ENCODE results near the gene GPR150. TPM values are rescaled to one million over a fixed set of nuclear protein-coding genes. Genes with fewer than 3 reads are reported as not detected.

GPR150 gene
- polyA plus RNA-seq, 1 donor (not counting 4 experiments of a cell fraction or from before 2014, with no cell fraction given), result 0.07 TPM

GRCh38 chr5:95613514-95613913 lies 6.4 kb upstream of the GPR150 start:
- Histone ChIP-seq H3K27ac (ENCODE audit: control insufficient read depth, insufficient read depth, low read length) (no peak overlapping the region), H3K9me3 (ENCODE audit: control insufficient read depth, low read depth, low read length) (no peaks in the 10 kb centered on the region), H3K27me3 (ENCODE audit: control insufficient read depth, extremely low read depth, insufficient read depth, low read length) (no peaks in the 10 kb centered on the region), H3K36me3 (ENCODE audit: control insufficient read depth in 2 of 2, extremely low read depth in 1 of 2, insufficient read depth in 2 of 2, low read length in 2 of 2) (no peaks in the 10 kb centered on the region), H3K9me1 (ENCODE audit: control insufficient read depth, extremely low read depth, insufficient read depth, low read length) (no peaks in the 10 kb centered on the region), H3K79me2 (ENCODE audit: control insufficient read depth, insufficient read depth, low read length) (no peaks in the 10 kb centered on the region), H3K4me2 (ENCODE audit: control insufficient read depth, extremely low read depth, insufficient read depth, low read depth, low read length) (no peak overlapping the region), H3K9ac (ENCODE audit: control insufficient read depth, extremely low read depth, insufficient read depth, low read length) (no peak overlapping the region), H2AFZ (ENCODE audit: control insufficient read depth, low read length) (no peak overlapping the region), H3K4me3 (ENCODE audit: control insufficient read depth in 2 of 3, extremely low read depth in 1 of 3, insufficient read depth in 2 of 3, low read depth in 1 of 3, low read length in 3 of 3) (no peak overlapping the region), H3K4me1 (ENCODE audit: control insufficient read depth, extremely low read depth, insufficient read depth, low read length) (peaks cover 16% of the 10 kb centered on the region), H4K20me1 (ENCODE audit: control insufficient read depth, extremely low read depth, insufficient read depth, low read length) (no peaks in the 10 kb centered on the region)
- FAIRE-seq (no peak), DNase-seq (ENCODE audit: low read depth, low spot score) (no peak)
- dilution Hi-C loops (cut with MboI; ENCODE audit: extremely low pct_ligation_motif_present, low sequenced_read_pairs), result no loop called here
- no peak for TF ChIP-seq EZH2 (IDR thresholded peaks at IDR 0.05; ENCODE audit: low read length)

GRCh38 chr5:95615164-95615467 lies 4.8 kb upstream of the GPR150 start:
- Histone ChIP-seq H3K4me3 (ENCODE audit: control insufficient read depth in 2 of 3, extremely low read depth in 1 of 3, insufficient read depth in 2 of 3, low read depth in 1 of 3, low read length in 3 of 3) (no peak overlapping the region), H3K27me3 (ENCODE audit: control insufficient read depth, extremely low read depth, insufficient read depth, low read length) (no peaks in the 10 kb centered on the region), H3K9ac (ENCODE audit: control insufficient read depth, extremely low read depth, insufficient read depth, low read length) (no peak overlapping the region), H3K4me2 (ENCODE audit: control insufficient read depth, extremely low read depth, insufficient read depth, low read depth, low read length) (no peak overlapping the region), H4K20me1 (ENCODE audit: control insufficient read depth, extremely low read depth, insufficient read depth, low read length) (no peaks in the 10 kb centered on the region), H3K9me1 (ENCODE audit: control insufficient read depth, extremely low read depth, insufficient read depth, low read length) (no peaks in the 10 kb centered on the region), H3K27ac (ENCODE audit: control insufficient read depth, insufficient read depth, low read length) (no peak overlapping the region), H3K79me2 (ENCODE audit: control insufficient read depth, insufficient read depth, low read length) (no peaks in the 10 kb centered on the region), H3K4me1 (ENCODE audit: control insufficient read depth, extremely low read depth, insufficient read depth, low read length) (peaks cover 23% of the 10 kb centered on the region), H3K9me3 (ENCODE audit: control insufficient read depth, low read depth, low read length) (no peaks in the 10 kb centered on the region), H3K36me3 (ENCODE audit: control insufficient read depth in 2 of 2, extremely low read depth in 1 of 2, insufficient read depth in 2 of 2, low read length in 2 of 2) (no peaks in the 10 kb centered on the region), H2AFZ (ENCODE audit: control insufficient read depth, low read length) (no peak overlapping the region)
- DNase-seq (ENCODE audit: low read depth, low spot score), result no peak
- dilution Hi-C loops (cut with MboI; ENCODE audit: extremely low pct_ligation_motif_present, low sequenced_read_pairs), result no loop called here
- FAIRE-seq, result no peak
- TF ChIP-seq CTCF (optimal IDR thresholded peaks at IDR 0.05 in 1 of 3, IDR thresholded peaks at IDR 0.05 in 1 of 3, conservative IDR thresholded peaks at IDR 0.05 in 1 of 3; ENCODE audit: extremely low read depth in 1 of 3, insufficient read depth in 2 of 3, low read length in 3 of 3) (no peak), EZH2 (IDR thresholded peaks at IDR 0.05; ENCODE audit: low read length) (no peak)

GRCh38 chr5:95617057-95617456 lies 2.8 kb upstream of the GPR150 start:
- Histone ChIP-seq H3K9me3 (ENCODE audit: control insufficient read depth, low read depth, low read length) (no peaks in the 10 kb centered on the region), H3K4me3 (ENCODE audit: control insufficient read depth in 2 of 3, extremely low read depth in 1 of 3, insufficient read depth in 2 of 3, low read depth in 1 of 3, low read length in 3 of 3) (peak overlapping the region in 2 of 3 experiments; percentile 31 to 52), H3K4me1 (ENCODE audit: control insufficient read depth, extremely low read depth, insufficient read depth, low read length) (peaks cover 28% of the 10 kb centered on the region), H3K79me2 (ENCODE audit: control insufficient read depth, insufficient read depth, low read length) (no peaks in the 10 kb centered on the region), H4K20me1 (ENCODE audit: control insufficient read depth, extremely low read depth, insufficient read depth, low read length) (no peaks in the 10 kb centered on the region), H3K4me2 (ENCODE audit: control insufficient read depth, extremely low read depth, insufficient read depth, low read depth, low read length) (peak overlapping the region; percentile 66), H3K36me3 (ENCODE audit: control insufficient read depth in 2 of 2, extremely low read depth in 1 of 2, insufficient read depth in 2 of 2, low read length in 2 of 2) (no peaks in the 10 kb centered on the region), H3K27ac (ENCODE audit: control insufficient read depth, insufficient read depth, low read length) (peak overlapping the region; percentile 89), H3K27me3 (ENCODE audit: control insufficient read depth, extremely low read depth, insufficient read depth, low read length) (peaks cover 9% of the 10 kb centered on the region), H2AFZ (ENCODE audit: control insufficient read depth, low read length) (peak overlapping the region; percentile 75), H3K9ac (ENCODE audit: control insufficient read depth, extremely low read depth, insufficient read depth, low read length) (peak overlapping the region; percentile 58), H3K9me1 (ENCODE audit: control insufficient read depth, extremely low read depth, insufficient read depth, low read length) (no peaks in the 10 kb centered on the region)
- DNase-seq (ENCODE audit: low read depth, low spot score) (peak; percentile 69), FAIRE-seq (peak; percentile 94)
- dilution Hi-C loops (cut with MboI; ENCODE audit: extremely low pct_ligation_motif_present, low sequenced_read_pairs), result no loop called here
- TF ChIP-seq EZH2 (IDR thresholded peaks at IDR 0.05; ENCODE audit: low read length) (no peak), CTCF (optimal IDR thresholded peaks at IDR 0.05 in 1 of 3, IDR thresholded peaks at IDR 0.05 in 1 of 3, conservative IDR thresholded peaks at IDR 0.05 in 1 of 3; ENCODE audit: extremely low read depth in 1 of 3, insufficient read depth in 2 of 3, low read length in 3 of 3) (no peak)

All from keratinocyte (primary cell).